ENCODE data around the gene RPL11. TPM values are rescaled to one million over a fixed set of nuclear protein-coding genes. Genes with fewer than 3 reads are reported as not detected.

Gene RPL11
- total RNA-seq, 1 experiment from 2014 or later, result 1,441 TPM

DNA sequence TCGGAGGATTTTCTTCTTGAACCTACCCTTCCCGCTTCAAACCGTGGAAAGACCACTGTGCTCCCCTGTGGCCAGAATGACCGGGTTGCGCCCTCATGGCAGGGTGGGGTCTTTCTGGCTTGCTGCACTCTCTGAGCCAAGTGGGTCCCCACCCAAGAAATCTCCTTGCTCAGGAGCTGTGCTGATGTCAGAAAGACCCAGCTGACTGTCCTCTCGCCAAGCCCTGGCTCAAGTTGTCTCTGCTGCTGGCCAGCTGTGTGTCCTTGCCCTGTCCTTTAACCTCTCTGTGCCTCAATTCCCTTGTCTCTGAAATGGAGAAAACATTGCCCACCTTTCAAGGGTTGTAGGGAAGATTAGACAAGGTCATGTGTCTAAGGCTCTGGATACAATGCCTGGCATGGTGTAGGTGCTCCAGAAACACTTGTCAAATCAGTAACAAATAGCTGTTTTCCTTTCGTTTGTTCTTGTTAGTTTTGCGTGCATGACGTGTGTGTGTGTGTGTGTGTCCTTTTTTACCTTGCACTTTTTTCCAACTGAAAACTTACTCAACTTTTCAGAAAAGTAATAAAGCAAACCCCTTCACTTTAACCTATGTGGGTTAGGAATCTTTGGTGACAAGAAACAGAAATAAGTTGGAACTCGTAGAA is 41.1 kb upstream of the RPL11 start:
- no peak overlapping the region for H2AFZ ChIP-seq (ENCODE audit: low read length)
- POLR2A ChIA-PET (ENCODE audit: unreplicated experiment), result no interaction called here

DNA sequence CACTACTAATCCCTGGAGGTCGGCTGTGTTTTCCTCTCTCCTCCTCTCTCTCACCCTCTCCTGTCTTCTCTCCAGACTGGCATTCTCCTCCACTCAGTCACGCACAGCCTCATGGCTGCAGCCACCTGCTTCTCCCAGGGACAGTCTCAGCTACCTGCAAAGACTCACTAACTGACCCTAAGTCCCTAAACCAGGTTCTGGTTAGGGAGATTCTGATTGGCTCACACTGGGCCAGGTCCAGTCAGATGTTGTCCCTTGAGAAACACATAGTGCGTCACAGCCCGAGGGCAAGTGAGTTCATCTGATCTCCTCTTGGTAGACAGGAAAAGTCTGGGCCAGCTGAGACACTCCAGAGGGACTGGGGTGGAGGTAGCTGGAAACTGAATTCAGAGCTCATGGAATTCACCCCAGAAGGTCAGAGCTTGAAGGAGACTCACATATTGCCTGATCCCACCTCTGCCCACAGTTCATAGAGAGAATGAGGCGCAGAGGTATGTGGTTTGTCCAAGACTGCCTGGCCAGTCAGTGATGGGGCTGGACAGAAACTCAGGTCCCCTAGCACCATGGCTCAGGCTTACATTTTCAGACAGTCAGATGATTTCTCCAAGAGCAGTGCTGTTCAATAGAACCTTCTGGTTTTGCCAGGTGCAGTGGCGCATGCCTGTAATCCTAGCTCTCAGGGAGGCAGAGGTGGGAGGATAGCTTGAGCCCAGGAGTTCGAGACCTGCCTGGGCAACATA is 40.4 kb upstream of the RPL11 start:
- Histone ChIP-seq H3K9me2 (replicated peaks; ENCODE audit: low read length) (no peaks in the 10 kb centered on the region), H3K36me3 (ENCODE audit: low read depth, low read length) (no peaks in the 10 kb centered on the region), H2AFZ (ENCODE audit: low read length) (no peak overlapping the region), H3K27me3 (ENCODE audit: low read length) (no peaks in the 10 kb centered on the region), H3K9ac (ENCODE audit: low read length) (no peak overlapping the region), H3K9me3 (ENCODE audit: low read length) (no peaks in the 10 kb centered on the region), H3K4me1 (ENCODE audit: insufficient read depth, low read length) (no peaks in the 10 kb centered on the region), H3K4me2 (ENCODE audit: low read length) (no peak overlapping the region), H3K79me2 (ENCODE audit: low read length) (no peaks in the 10 kb centered on the region), H4K20me1 (ENCODE audit: low read length) (no peaks in the 10 kb centered on the region), H3K4me3 (ENCODE audit: low read length) (no peak overlapping the region), H3K27ac (ENCODE audit: low read length) (no peak overlapping the region), H3F3A (ENCODE audit: low read length, unreplicated experiment) (no peaks in the 10 kb centered on the region)
- intact Hi-C loops (cut with micrococcal nuclease), result no loop called here
- BruUV-seq (replicated peaks), result no TSS peak
- DNase-seq (peak; percentile 14), ATAC-seq (no peak)
- CTCF ChIA-PET, result interaction anchor here (0.6 kb wide), 1 partner anchor 14 kb away, joined by 4 read pairs; no protein-coding TSS in a partner anchor
- POLR2A ChIA-PET (ENCODE audit: unreplicated experiment), result no interaction called here
- TF ChIP-seq, protein P1, sequence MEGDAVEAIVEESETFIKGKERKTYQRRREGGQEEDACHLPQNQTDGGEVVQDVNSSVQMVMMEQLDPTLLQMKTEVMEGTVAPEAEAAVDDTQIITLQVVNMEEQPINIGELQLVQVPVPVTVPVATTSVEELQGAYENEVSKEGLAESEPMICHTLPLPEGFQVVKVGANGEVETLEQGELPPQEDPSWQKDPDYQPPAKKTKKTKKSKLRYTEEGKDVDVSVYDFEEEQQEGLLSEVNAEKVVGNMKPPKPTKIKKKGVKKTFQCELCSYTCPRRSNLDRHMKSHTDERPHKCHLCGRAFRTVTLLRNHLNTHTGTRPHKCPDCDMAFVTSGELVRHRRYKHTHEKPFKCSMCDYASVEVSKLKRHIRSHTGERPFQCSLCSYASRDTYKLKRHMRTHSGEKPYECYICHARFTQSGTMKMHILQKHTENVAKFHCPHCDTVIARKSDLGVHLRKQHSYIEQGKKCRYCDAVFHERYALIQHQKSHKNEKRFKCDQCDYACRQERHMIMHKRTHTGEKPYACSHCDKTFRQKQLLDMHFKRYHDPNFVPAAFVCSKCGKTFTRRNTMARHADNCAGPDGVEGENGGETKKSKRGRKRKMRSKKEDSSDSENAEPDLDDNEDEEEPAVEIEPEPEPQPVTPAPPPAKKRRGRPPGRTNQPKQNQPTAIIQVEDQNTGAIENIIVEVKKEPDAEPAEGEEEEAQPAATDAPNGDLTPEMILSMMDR (conservative IDR thresholded peaks at IDR 0.05; ENCODE audit: low read depth, low read length), result no peak
- no peak for TF ChIP-seq EZH2 (IDR thresholded peaks at IDR 0.05; ENCODE audit: low read length, unreplicated experiment)
- no peak for TF ChIP-seq EZH2phosphoT487 (IDR thresholded peaks at IDR 0.05; ENCODE audit: borderline replicate concordance, low read length)

More for the DNA sequence above, 41.1 kb upstream of the RPL11 start:
- Histone ChIP-seq H3K36me3 (ENCODE audit: low read depth, low read length) (no peaks in the 10 kb centered on the region), H3K27ac (ENCODE audit: low read length) (no peak overlapping the region), H3K9ac (ENCODE audit: low read length) (no peak overlapping the region), H3K9me3 (ENCODE audit: low read length) (no peaks in the 10 kb centered on the region), H3K4me2 (ENCODE audit: low read length) (no peak overlapping the region), H3K4me3 (ENCODE audit: low read length) (no peak overlapping the region), H3K4me1 (ENCODE audit: insufficient read depth, low read length) (no peaks in the 10 kb centered on the region), H3K27me3 (ENCODE audit: low read length) (no peaks in the 10 kb centered on the region), H4K20me1 (ENCODE audit: low read length) (no peaks in the 10 kb centered on the region), H3K79me2 (ENCODE audit: low read length) (no peaks in the 10 kb centered on the region), H3K9me2 (replicated peaks; ENCODE audit: low read length) (no peaks in the 10 kb centered on the region), H3F3A (ENCODE audit: low read length, unreplicated experiment) (no peaks in the 10 kb centered on the region)
- BruUV-seq (replicated peaks), result no TSS peak
- ATAC-seq (no peak), DNase-seq (no peak)
- CTCF ChIA-PET, result no interaction called here
- intact Hi-C loops (cut with micrococcal nuclease), result no loop called here
- TF ChIP-seq, protein P1 (conservative IDR thresholded peaks at IDR 0.05; ENCODE audit: low read depth, low read length), result no peak
- TF ChIP-seq EZH2phosphoT487 (IDR thresholded peaks at IDR 0.05; ENCODE audit: borderline replicate concordance, low read length) (no peak), EZH2 (IDR thresholded peaks at IDR 0.05; ENCODE audit: low read length, unreplicated experiment) (no peak)

Measured in PC-3 (cell line).